ENCODE data around the gene ZNF816.
"Not testable (repeated sequence)": the region's sequence is repeated elsewhere in the genome, so short reads cannot be mapped to it uniquely, and the experiment has no call there.

ZNF816 gene

GRCh38 chr19:52942386-52943133, 20.1 kb downstream of the ZNF816 start:
- TF ChIP-seq CTCF (IDR thresholded peaks at IDR 0.05; ENCODE audit: low read depth, low read length, missing control alignments): no peak
- H3K4me3 ChIP-seq (ENCODE audit: low read depth, low read length): peak overlapping the region; percentile 95
- DNase-seq (ENCODE audit: low read depth): peak; percentile 54

GRCh38 chr19:52941941-52942385, 20.7 kb downstream of the ZNF816 start:
- TF ChIP-seq CTCF (IDR thresholded peaks at IDR 0.05; ENCODE audit: low read depth, low read length, missing control alignments): no peak
- no peak for DNase-seq (ENCODE audit: low read depth)

GRCh38 chr19:52941523-52941922, 21.2 kb downstream of the ZNF816 start:
- H3K4me3 ChIP-seq (ENCODE audit: low read depth, low read length): peak overlapping the region; percentile 95
- not testable (repeated sequence) for DNase-seq (ENCODE audit: low read depth)

More at GRCh38 chr19:52941941-52942385, 20.7 kb downstream of the ZNF816 start:
- peak overlapping the region; percentile 95 for H3K4me3 ChIP-seq (ENCODE audit: low read depth, low read length)

GRCh38 chr19:52940905-52941304, 21.8 kb downstream of the ZNF816 start:
- not testable (repeated sequence) for H3K4me3 ChIP-seq (ENCODE audit: low read depth, low read length)

GRCh38 chr19:52938761-52939160, 23.9 kb downstream of the ZNF816 start:
- H3K4me3 ChIP-seq (ENCODE audit: low read depth, low read length): no peak overlapping the region
- TF ChIP-seq CTCF (IDR thresholded peaks at IDR 0.05; ENCODE audit: low read depth, low read length, missing control alignments): no peak
- DNase-seq (ENCODE audit: low read depth): no peak

More at GRCh38 chr19:52940905-52941304, 21.8 kb downstream of the ZNF816 start:
- DNase-seq (ENCODE audit: low read depth): not testable (repeated sequence)

GRCh38 chr19:52936954-52937325, 25.7 kb downstream of the ZNF816 start:
- DNase-seq (ENCODE audit: low read depth): no peak
- no peak for TF ChIP-seq CTCF (IDR thresholded peaks at IDR 0.05; ENCODE audit: low read depth, low read length, missing control alignments)

GRCh38 chr19:52936151-52936953, 26.3 kb downstream of the ZNF816 start:
- DNase-seq (ENCODE audit: low read depth): no peak
- H3K4me3 ChIP-seq (ENCODE audit: low read depth, low read length): no peak overlapping the region
- TF ChIP-seq CTCF (IDR thresholded peaks at IDR 0.05; ENCODE audit: low read depth, low read length, missing control alignments): no peak

More at GRCh38 chr19:52936954-52937325, 25.7 kb downstream of the ZNF816 start:
- H3K4me3 ChIP-seq (ENCODE audit: low read depth, low read length): no peak overlapping the region
